Thoracic aorta (tissue), 2 donors: ENCODE measurements around the gene NDST4. TPM values are rescaled to one million over a fixed set of nuclear protein-coding genes. Genes with fewer than 3 reads are reported as not detected.

ENCODE experiments used
- ATAC-seq: fragments of 150-250 bp; one replicate; pipeline ENCODE4 v1.8.0; 2017; ENCODE audit warnings: low read depth; ENCODE audit not compliant: insufficient number of reproducible peaks, low FRiP score
- DNase-seq: peaks from one replicate; pipeline ENCODE4 v3.0.0-alpha.2; 2020; ENCODE audit warnings: low spot score
- H3K27ac ChIP-seq, 2 donors: fragments of 200-600 bp; sonication (generic); 1 replicate in 1 of 2; 2 replicates in 1 of 2; pipeline ENCODE4 v1.5.1; 2016; ENCODE audit warnings: mild to moderate bottlenecking in 2 of 2, moderate library complexity in 2 of 2
- H3K27me3 ChIP-seq: fragments of 200-600 bp; sonication (generic); replicated peaks from 2 replicates; pipeline ENCODE4 v1.6.0; 2016; ENCODE audit warnings: mild to moderate bottlenecking; ENCODE audit not compliant: insufficient read depth
- H3K36me3 ChIP-seq: fragments of 200-600 bp; sonication (generic); one replicate; pipeline ENCODE4 v1.5.1; 2016
- H3K4me1 ChIP-seq, 2 donors: fragments of 200-600 bp; sonication (generic); 1 replicate in 1 of 2; 2 replicates in 1 of 2; pipeline versions ENCODE4 v1.5.1 to v1.6.0; 2016; ENCODE audit warnings: low read depth in 2 of 2, mild to moderate bottlenecking in 1 of 2; ENCODE audit not compliant: control insufficient read depth in 1 of 2
- H3K4me3 ChIP-seq: fragments of 200-600 bp; sonication (generic); 2 replicates; pipeline ENCODE4 v1.5.1; 2016; ENCODE audit warnings: mild to moderate bottlenecking
- H3K9me3 ChIP-seq: fragments of 200-600 bp; sonication (generic); 2 replicates; pipeline ENCODE4 v1.5.1; 2016
- total RNA-seq, 2 donors: library from RNA; depleted of rRNA; stranded (reverse); fragments of >200 nt; gene quantifications; one replicate each; pipeline versions ENCODE4 v1.1.0 to v1.2.3, GENCODE V29; 2016
- TF ChIP-seq, protein P1 (sequence below): fragments of 200-600 bp; sonication (generic); IDR thresholded peaks from one replicate; pipeline ENCODE4 v1.5.1; 2019; ENCODE audit warnings: antibody characterized with exemption

Gene NDST4
- total RNA-seq, 2 donors from 2014 or later, result not detected

DNA sequence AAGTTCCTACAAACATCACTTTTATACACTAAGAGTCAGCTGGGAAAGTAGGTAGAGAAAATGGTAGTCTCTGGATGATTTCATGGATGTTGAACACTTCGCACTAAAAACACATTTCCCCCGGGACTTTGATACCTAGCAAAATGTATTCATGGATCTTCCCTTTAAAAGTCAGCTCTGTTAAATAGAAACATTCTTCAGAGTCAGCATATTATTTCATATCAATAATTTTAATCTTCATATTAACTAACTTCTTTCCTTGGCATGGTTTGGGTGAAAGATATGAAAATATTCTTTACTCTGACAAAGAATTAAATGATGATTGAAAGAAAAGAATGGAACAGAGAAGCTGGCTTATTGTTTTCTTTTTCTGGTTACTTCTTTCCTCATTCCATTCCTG lies 185.5 kb downstream of the NDST4 start:
- H3K4me3 ChIP-seq, result no peak overlapping the region
- ATAC-seq (no peak), DNase-seq (no peak)
- no peaks in the 10 kb centered on the region for H3K4me1 ChIP-seq
- H3K27me3 ChIP-seq, result no peaks in the 10 kb centered on the region
- H3K27ac ChIP-seq, result no peak overlapping the region
- H3K9me3 ChIP-seq, result no peaks in the 10 kb centered on the region
- TF ChIP-seq, protein P1, sequence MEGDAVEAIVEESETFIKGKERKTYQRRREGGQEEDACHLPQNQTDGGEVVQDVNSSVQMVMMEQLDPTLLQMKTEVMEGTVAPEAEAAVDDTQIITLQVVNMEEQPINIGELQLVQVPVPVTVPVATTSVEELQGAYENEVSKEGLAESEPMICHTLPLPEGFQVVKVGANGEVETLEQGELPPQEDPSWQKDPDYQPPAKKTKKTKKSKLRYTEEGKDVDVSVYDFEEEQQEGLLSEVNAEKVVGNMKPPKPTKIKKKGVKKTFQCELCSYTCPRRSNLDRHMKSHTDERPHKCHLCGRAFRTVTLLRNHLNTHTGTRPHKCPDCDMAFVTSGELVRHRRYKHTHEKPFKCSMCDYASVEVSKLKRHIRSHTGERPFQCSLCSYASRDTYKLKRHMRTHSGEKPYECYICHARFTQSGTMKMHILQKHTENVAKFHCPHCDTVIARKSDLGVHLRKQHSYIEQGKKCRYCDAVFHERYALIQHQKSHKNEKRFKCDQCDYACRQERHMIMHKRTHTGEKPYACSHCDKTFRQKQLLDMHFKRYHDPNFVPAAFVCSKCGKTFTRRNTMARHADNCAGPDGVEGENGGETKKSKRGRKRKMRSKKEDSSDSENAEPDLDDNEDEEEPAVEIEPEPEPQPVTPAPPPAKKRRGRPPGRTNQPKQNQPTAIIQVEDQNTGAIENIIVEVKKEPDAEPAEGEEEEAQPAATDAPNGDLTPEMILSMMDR, result no peak
- no peaks in the 10 kb centered on the region for H3K36me3 ChIP-seq

DNA sequence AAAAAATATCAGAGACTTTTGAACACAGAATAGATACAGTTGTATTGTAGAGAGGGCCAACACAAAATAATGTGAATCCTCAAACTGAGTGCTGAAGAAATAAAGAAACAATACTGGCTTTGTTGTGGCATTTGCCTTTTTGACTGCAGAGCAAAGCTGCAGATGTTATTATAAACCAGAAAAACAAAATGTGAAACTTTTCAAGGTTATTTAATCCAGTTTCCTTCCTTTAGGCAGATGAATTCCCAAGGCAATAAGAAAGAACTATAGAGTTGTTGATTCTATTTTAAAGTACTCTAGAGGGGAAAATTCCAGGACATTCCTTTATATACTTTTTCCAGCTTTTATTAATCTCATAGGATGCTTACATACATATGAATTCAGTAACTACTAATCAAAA lies 186.8 kb downstream of the NDST4 start:
- Histone ChIP-seq H3K36me3 (no peaks in the 10 kb centered on the region), H3K27me3 (no peaks in the 10 kb centered on the region), H3K27ac (no peak overlapping the region), H3K4me3 (no peak overlapping the region), H3K9me3 (no peaks in the 10 kb centered on the region), H3K4me1 (no peaks in the 10 kb centered on the region)
- TF ChIP-seq, protein P1, result no peak
- ATAC-seq (no peak), DNase-seq (no peak)

DNA sequence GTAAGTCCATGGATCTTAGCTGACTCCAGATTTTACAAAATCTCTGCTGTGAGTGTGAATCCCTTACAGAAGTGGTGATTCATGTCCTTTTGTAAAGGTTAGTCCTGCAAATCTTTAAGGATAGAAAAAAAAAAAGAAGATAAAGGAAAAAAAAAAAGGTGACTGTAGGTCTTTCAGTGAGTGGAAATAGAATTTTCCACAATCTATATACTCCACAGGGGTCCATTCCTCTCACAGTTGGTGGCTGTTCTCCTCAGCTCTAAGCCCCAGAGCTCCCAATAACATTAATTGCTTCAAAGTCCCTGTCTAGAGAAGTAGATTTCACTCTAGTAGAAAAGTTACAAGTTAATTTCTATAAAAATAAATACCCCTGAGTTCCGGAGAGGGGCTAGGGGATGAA lies 189.1 kb downstream of the NDST4 start:
- Histone ChIP-seq H3K27me3 (no peaks in the 10 kb centered on the region), H3K36me3 (no peaks in the 10 kb centered on the region), H3K4me1 (no peaks in the 10 kb centered on the region), H3K9me3 (no peaks in the 10 kb centered on the region), H3K27ac (no peak overlapping the region), H3K4me3 (no peak overlapping the region)
- TF ChIP-seq, protein P1, result no peak
- DNase-seq, result no peak
- ATAC-seq, result no peak

DNA sequence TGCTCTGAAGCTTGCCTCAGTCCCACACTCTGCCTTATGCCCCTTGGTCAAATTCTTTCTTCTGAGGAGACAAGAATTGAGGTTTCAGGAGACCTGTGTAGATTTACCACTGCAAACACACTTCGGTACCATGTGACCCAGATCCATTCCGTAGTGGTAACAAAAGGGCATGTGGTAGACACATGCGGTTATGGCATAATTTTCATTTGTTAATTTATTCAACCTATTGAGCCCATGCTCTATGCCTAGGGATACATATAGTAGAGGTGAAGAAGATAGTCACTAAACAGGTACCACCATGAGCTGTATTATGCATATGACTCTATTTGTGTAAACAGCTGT lies 190.9 kb downstream of the NDST4 start:
- H3K27me3 ChIP-seq, result no peaks in the 10 kb centered on the region
- DNase-seq (no peak), ATAC-seq (no peak)
- H3K36me3 ChIP-seq, result no peaks in the 10 kb centered on the region
- no peak overlapping the region for H3K4me3 ChIP-seq
- TF ChIP-seq, protein P1, result no peak
- H3K27ac ChIP-seq, result no peak overlapping the region
- H3K4me1 ChIP-seq, result no peaks in the 10 kb centered on the region
- H3K9me3 ChIP-seq, result no peaks in the 10 kb centered on the region

DNA sequence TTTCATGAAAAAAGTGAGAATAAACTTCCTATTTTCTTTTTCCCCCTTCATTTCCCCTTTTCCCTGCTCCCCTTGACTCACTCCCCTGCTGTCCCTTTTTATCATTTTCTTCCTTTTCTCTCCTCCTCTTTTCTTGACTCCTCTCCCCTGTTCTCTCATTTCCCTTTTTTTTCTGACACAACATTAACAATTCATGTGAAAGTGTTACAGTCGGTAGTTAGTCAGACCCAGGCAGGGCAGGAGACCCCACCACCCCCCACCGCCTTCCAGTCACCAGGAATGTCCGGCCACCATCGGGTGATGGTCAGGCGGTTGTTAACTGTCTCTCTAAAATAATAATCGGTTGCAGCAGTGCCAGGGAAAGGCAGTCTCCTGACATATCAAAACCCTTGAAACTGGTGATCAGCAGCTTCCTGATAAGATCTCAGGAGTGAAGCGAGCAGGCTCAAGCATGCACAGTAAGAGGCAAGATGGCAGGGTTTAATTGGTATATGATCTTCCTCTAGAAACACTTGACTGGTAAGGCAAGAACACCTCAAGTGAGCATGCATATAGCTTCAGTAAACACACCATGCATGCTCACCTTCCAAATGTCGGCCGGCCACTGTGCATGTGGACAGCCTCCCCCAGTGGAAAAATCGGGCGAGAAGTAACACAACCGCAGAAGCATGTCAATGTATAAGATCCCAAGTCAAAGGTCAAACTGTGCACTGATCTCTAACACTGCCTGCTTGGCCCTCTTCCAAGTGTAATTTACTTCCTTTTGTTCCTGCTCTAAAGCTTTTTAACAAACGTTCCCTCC lies 191.4 kb downstream of the NDST4 start:
- H3K9me3 ChIP-seq, result no peaks in the 10 kb centered on the region
- no peak overlapping the region for H3K27ac ChIP-seq
- no peak overlapping the region for H3K4me3 ChIP-seq
- H3K36me3 ChIP-seq, result no peaks in the 10 kb centered on the region
- H3K4me1 ChIP-seq, result no peaks in the 10 kb centered on the region
- H3K27me3 ChIP-seq, result no peaks in the 10 kb centered on the region
- ATAC-seq (no peak), DNase-seq (no peak)
- TF ChIP-seq, protein P1, result no peak
